Measurements from ENCODE around the gene CHST2.

Gene CHST2

GRCh38 chr3:143124601-143125520 lies 5.3 kb downstream of the CHST2 start:
- no peak for DNase-seq (ENCODE audit: low read depth, low spot score)
- no peak overlapping the region for H3K4me3 ChIP-seq (ENCODE audit: low read length)

DNA sequence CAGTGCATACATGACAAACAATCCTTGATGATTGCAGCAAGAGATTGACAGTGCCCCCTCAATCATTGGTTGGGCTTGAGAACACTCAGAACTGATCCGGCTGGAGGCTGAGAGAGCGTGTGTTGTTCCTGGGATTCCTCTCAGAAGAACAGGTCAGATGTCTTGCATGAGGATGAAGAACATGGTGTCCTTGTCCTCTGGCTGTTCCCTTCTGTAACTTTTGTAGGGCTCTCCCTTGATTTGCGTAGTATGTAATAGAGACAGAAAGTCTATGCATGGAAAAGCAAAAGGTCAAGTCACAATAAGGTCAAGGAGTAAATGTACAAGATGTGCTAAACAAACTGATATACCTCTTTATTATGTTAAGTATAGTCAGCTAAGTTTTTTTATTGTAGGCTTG lies 8.2 kb downstream of the CHST2 start:
- H3K4me3 ChIP-seq (ENCODE audit: low read length): no peak overlapping the region
- DNase-seq (ENCODE audit: low read depth, low spot score): no peak

DNA sequence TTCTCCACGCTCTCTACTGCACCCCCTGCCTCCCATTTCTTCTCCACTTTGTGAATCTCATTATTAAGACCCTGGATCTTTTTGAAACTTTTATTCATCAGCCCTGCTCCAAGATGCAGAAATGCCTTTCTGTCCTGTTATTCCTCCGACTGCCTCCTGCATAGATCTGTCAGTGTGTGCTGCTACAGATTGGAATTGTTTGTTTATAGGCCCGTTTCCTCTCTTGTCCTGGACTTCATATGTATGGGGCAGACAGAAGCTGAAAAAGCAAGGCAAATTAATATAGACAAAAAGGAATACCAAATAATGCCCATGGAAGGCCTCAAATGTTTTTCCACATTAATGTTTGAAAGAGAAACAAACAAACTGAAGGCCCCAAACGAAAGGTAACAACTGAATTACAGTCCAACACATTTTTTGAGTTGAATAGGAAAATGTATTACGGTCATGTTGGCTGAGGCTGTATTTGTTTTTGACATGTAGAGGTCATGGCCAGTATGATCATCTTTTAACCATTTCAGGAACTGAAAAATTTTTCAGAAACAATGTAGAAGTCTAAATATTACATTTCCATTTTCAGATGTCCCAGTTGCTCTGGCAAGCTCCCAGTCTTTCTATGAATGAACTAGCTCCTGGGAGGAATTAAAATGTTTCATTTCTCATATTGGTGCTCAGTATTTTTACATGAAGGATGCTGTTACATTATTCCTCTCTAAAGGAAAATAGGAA lies 8.8 kb downstream of the CHST2 start:
- DNase-seq (ENCODE audit: low read depth, low spot score): no peak
- H3K4me3 ChIP-seq (ENCODE audit: low read length): no peak overlapping the region

DNA sequence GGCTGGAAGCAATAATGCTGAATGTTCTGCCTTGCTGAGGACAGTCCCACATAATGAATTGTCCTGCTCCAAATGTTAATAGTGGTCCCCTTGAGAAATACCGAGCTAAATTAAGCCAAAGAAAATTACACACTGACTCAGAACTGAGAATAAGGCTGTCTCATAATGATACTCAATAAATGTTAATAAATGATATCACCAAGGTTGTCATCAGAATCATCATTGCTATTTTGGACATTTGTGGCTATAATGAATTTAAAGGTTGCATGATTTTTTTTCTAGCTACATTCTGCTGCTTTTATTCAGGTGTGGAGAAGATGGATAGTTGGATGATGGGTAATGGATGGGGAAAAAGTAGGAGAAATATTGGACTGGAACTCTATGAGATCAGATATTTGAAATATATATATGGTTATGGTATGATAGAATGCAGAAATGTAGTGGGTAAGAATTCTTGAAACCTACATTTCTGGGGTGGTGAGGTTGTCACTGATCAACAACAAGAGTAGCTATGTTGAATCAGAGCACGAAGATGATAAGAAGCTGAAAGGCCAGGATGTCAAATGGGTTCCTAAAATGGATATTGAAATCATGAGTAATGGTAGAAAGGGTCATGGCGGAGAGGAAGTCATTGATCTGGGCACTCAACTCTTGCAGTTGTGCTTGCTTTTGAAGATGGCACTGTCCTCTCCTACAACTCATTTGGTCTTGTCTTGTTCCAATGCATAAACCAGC lies 12.8 kb downstream of the CHST2 start:
- no peak for DNase-seq (ENCODE audit: low read depth, low spot score)
- no peak overlapping the region for H3K4me3 ChIP-seq (ENCODE audit: low read length)

GRCh38 chr3:143134471-143134870 lies 14.9 kb downstream of the CHST2 start:
- DNase-seq (ENCODE audit: low read depth, low spot score): no peak
- H3K4me3 ChIP-seq (ENCODE audit: low read length): no peak overlapping the region

DNA sequence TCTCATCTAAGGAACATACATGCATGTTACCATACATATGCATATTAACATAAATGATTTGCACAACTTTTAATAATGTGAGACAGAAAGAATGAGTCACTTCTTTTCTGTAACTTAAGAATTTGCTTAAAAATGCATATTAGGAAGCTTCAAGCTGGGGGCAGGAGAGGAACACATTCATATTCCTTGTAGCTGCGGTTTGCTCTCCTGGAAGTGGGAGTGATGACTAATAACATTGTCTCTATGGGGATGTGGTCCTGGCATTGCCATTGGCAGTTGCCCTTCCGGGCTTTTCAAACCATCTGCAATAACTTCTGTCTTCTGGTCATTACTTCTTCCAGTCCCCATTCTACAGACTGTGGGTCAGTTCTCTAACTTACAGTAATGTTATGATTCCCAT lies 15.6 kb downstream of the CHST2 start:
- no peak overlapping the region for H3K4me3 ChIP-seq (ENCODE audit: low read length)
- no peak for DNase-seq (ENCODE audit: low read depth, low spot score)

- H3K4me3 ChIP-seq (ENCODE audit: low read length): no peak overlapping the region
- DNase-seq (ENCODE audit: low read depth, low spot score): no peak
Observed at GRCh38 chr3:143137435-143138036, 18.0 kb downstream of the CHST2 start.

- H3K4me3 ChIP-seq (ENCODE audit: low read length): no peak overlapping the region
- DNase-seq (ENCODE audit: low read depth, low spot score): no peak
Observed at GRCh38 chr3:143138953-143139352, 19.4 kb downstream of the CHST2 start.

DNA sequence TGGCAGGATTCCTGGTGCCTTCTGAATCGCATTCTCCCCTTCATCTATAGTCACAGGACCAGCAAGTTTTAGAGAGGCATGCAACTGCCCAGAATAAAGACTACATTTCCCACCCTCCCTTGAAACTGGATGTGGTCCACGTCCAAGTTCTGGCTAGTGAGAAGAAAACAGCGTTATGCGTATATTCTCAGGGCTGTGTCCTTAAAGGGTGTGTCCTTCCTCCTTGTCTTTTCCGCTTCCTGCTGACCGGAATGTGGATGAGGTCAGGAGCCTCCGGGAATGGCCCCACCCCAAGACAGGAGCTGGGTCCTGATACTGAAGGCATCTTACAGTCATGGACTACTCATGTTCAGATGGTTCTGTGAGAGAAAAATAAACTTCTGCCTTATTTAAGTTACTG lies 20.2 kb downstream of the CHST2 start:
- no peak overlapping the region for H3K4me3 ChIP-seq (ENCODE audit: low read length)
- DNase-seq (ENCODE audit: low read depth, low spot score): no peak

DNA sequence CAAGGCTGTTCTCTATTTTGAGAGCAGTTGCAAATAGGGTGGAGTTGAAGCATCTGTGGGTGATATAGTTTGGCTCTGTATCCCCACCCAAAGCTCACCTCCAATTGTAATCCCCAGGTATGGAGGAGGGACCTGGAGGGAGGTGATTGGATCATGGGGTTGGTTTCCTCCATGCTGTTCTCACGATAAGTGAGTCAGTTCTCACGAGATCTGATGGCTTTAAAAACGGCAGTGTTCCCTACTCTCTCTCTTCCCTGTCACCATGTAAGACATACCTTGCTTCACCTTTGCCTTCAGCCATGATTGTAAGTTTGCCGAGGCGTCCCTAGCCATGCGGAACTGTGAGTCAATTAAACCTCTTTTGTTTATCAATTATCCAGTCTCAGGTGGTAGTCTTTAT lies 21.0 kb downstream of the CHST2 start:
- DNase-seq (ENCODE audit: low read depth, low spot score): no peak

GRCh38 chr3:143142354-143142753 lies 22.8 kb downstream of the CHST2 start:
- H3K4me3 ChIP-seq (ENCODE audit: low read length): no peak overlapping the region
- no peak for DNase-seq (ENCODE audit: low read depth, low spot score)

More for the DNA sequence above, 21.0 kb downstream of the CHST2 start:
- no peak overlapping the region for H3K4me3 ChIP-seq (ENCODE audit: low read length)

GRCh38 chr3:143145906-143146305 lies 26.3 kb downstream of the CHST2 start:
- H3K4me3 ChIP-seq (ENCODE audit: low read length): no peak overlapping the region
- DNase-seq (ENCODE audit: low read depth, low spot score): no peak

GRCh38 chr3:143146486-143147274 lies 27.1 kb downstream of the CHST2 start:
- H3K4me3 ChIP-seq (ENCODE audit: low read length): no peak overlapping the region
- DNase-seq (ENCODE audit: low read depth, low spot score): no peak

- DNase-seq (ENCODE audit: low read depth, low spot score): no peak
- no peak overlapping the region for H3K4me3 ChIP-seq (ENCODE audit: low read length)
Observed at GRCh38 chr3:143147707-143148106, 28.1 kb downstream of the CHST2 start.

GRCh38 chr3:143150071-143150470 lies 30.5 kb downstream of the CHST2 start:
- no peak overlapping the region for H3K4me3 ChIP-seq (ENCODE audit: low read length)
- DNase-seq (ENCODE audit: low read depth, low spot score): no peak

GRCh38 chr3:143151004-143151731 lies 31.6 kb downstream of the CHST2 start:
- no peak for DNase-seq (ENCODE audit: low read depth, low spot score)
- H3K4me3 ChIP-seq (ENCODE audit: low read length): no peak overlapping the region

DNA sequence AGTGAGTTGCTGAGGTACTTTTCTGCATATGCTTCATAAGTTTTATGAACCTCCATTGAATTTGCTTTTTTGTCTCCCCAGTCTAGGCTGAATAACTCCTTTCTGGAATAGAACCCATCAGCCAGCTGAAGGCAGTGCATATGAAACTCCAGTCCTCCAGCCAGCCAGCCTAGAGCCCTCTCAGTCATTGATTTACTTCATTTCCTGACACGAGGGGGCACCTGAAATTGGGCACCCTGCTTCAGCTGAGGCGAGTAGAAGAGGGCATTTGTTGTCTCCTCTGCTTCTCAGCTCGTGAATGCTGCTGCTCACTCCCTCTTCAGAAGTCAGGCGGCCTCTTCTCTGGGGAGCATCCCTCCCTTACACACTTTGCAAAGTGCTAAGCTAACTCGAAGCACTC lies 32.5 kb downstream of the CHST2 start:
- no peak overlapping the region for H3K4me3 ChIP-seq (ENCODE audit: low read length)
- no peak for DNase-seq (ENCODE audit: low read depth, low spot score)

GRCh38 chr3:143155756-143156155 lies 36.2 kb downstream of the CHST2 start:
- no peak overlapping the region for H3K4me3 ChIP-seq (ENCODE audit: low read length)
- DNase-seq (ENCODE audit: low read depth, low spot score): no peak

Data from Jurkat, Clone E6-1 (cell line).